Measurements from ENCODE around the gene ESPNL. TPM values are rescaled to one million over a fixed set of nuclear protein-coding genes. Genes with fewer than 3 reads are reported as not detected.

ESPNL gene
- total and polyA plus RNA-seq, 2 of the 4 experiments (the other 2 are of a cell fraction) = 2.0 TPM

- no peak for ATAC-seq (ENCODE audit: low read depth)
- H2BK120ac ChIP-seq (ENCODE audit: low read depth, low read length) = no peak overlapping the region
- peaks cover 13% of the 10 kb centered on the region for H3K4me1 ChIP-seq (ENCODE audit: control insufficient read depth, insufficient read depth, low read length)
- no peaks in the 10 kb centered on the region for H3K9me3 ChIP-seq (ENCODE audit: control insufficient read depth, insufficient read depth, low read length)
- no peak overlapping the region for H4K8ac ChIP-seq (ENCODE audit: low read depth in 2 of 2, low read length in 2 of 2)
- no peak overlapping the region; the same call in 1 of the 2 replicates for H3K27ac ChIP-seq (ENCODE audit: insufficient read depth, low read length)
- peaks cover 50% of the 10 kb centered on the region for H3K36me3 ChIP-seq (ENCODE audit: control insufficient read depth, insufficient read depth, low read length)
- peaks cover 1% of the 10 kb centered on the region for H4K20me1 ChIP-seq (ENCODE audit: insufficient read depth, low read length)
- peaks cover 24 to 63% of the 10 kb centered on the region in 2 experiments; a peak in 3 of 4 replicates for H3K79me1 ChIP-seq (ENCODE audit: low read depth in 1 of 2, low read length in 2 of 2)
- BruUV-seq (replicated peaks) = no TSS peak
- 0 out of 2 replicates have a peak overlapping the region, but pooled peaks have one; percentile 33 for H3K4ac ChIP-seq (ENCODE audit: low read depth, low read length)
- H2BK5ac ChIP-seq (ENCODE audit: low read depth, low read length, poor library complexity, severe bottlenecking) = no peak overlapping the region
- no peak overlapping the region for H4K91ac ChIP-seq (ENCODE audit: insufficient read depth, low read depth, low read length)
- no peak overlapping the region for H3K18ac ChIP-seq (ENCODE audit: low read depth, low read length)
- no peak overlapping the region for H2AFZ ChIP-seq (replicated peaks; ENCODE audit: low read length, poor library complexity)
- H3K9me1 ChIP-seq (ENCODE audit: insufficient read depth, low read length) = peaks cover 17% of the 10 kb centered on the region
- no peak overlapping the region for H2BK15ac ChIP-seq (ENCODE audit: low read depth, low read length)
- no peak overlapping the region for H3K14ac ChIP-seq (replicated peaks; ENCODE audit: low read depth, low read length)
- intact Hi-C loops (cut with micrococcal nuclease) (loop anchor here (5.0 to 10.0 kb wide), 2 partner anchors 112 to 180 kb away; partner anchors contain the start of gene SCLY), dilution Hi-C loops (cut with HindIII; ENCODE audit: low sequenced_read_pairs, unreplicated experiment) (no loop called here), in situ Hi-C loops (cut with MboI; ENCODE audit: low sequenced_read_pairs) (no loop called here)
- H2BK20ac ChIP-seq (ENCODE audit: low read depth, low read length) = no peak overlapping the region
- no peak overlapping the region for H3K56ac ChIP-seq (ENCODE audit: extremely low read depth, insufficient read depth, low read length)
- no peak overlapping the region for H3K4me3 ChIP-seq (ENCODE audit: insufficient read depth, low read depth, low read length)
- no peak for DNase-seq
- H4K5ac ChIP-seq (ENCODE audit: low read depth, low read length) = no peak overlapping the region; the same call in 1 of the 2 replicates
- H2AK9ac ChIP-seq (replicated peaks; ENCODE audit: low read depth, low read length, poor library complexity) = no peak overlapping the region
- POLR2A ChIA-PET (ENCODE audit: unreplicated experiment) = no interaction called here
- peak overlapping the region; percentile 13; the same call in 1 of the 2 replicates for H2AK5ac ChIP-seq (ENCODE audit: low read depth, low read length)
- no peak for TF ChIP-seq BHLHE40 (IDR thresholded peaks at IDR 0.05; ENCODE audit: low read depth, low read length)
- TF ChIP-seq POLR2A (IDR thresholded peaks at IDR 0.05; ENCODE audit: low read depth, low read length) = no peak
- no peak for TF ChIP-seq FOS (IDR thresholded peaks at IDR 0.05; ENCODE audit: low read depth, low read length)
- no peak for TF ChIP-seq RAD21 (IDR thresholded peaks at IDR 0.05; ENCODE audit: low read length)
- TF ChIP-seq USF2 (IDR thresholded peaks at IDR 0.05; ENCODE audit: low read depth, low read length) = no peak
- no peak for TF ChIP-seq RFX5 (IDR thresholded peaks at IDR 0.05; ENCODE audit: low read depth, low read length)
- CTCF ChIA-PET = interaction anchor here (0.6 kb wide), 1 partner anchor 11 kb away, joined by 5 read pairs; no protein-coding TSS in a partner anchor
- WGBS, 2 experiments (ENCODE audit: extremely low coverage in 2 of 2, insufficient read length in 1 of 2) = no CpG with 5 or more reads among the region's 3 CpGs
- no peaks in the 10 kb centered on the region for H3K27me3 ChIP-seq (ENCODE audit: control insufficient read depth, insufficient read depth, low read length)
- H3K9ac ChIP-seq (ENCODE audit: low read depth, low read length) = no peak overlapping the region
- H3K23ac ChIP-seq (ENCODE audit: low read depth, low read length) = no peak overlapping the region
- H3K4me2 ChIP-seq (ENCODE audit: low read depth, low read length) = no peak overlapping the region
These were observed 74.6 kb downstream of the ESPNL start for GRCh38 chr2:238174701-238175100.

Data from IMR-90 (cell line).